NCI-H226 (cell line): ENCODE measurements around the gene CCDC188.
"Not testable (repeated sequence)": the region's sequence is repeated elsewhere in the genome, so short reads cannot be mapped to it uniquely, and the experiment has no call there.

Experiments used
- DNase-seq: peaks from one replicate; pipeline ENCODE4 v3.0.0-alpha.2; 2015

The CCDC188 gene

DNA sequence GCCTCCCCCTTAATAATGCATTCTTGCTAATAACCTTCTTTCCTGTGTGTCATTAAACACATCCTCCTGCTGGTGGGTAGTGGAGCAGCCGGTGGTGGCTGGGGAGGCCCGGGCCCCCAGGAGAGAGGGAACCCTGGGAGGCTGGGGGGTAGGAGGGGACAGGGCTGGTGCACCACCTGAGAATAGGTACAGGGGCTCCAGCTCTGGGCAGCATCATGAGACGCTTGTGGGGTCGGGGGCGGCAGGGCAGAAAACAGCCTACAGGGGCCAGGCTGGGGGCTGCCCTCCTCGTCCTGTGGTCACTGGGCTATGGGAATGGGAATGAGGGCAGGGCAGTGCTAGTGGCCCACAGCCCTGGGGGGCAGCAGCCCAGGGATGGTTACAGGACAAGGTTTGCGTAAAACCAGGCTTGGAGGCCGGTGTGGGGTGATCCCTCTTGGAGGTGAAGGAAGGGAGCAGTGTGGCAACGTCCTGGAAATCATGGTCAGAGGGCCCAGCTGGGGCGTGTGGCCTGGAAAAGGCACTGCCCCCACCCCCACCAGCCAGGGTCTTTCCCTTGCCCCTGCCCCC, 18.5 kb upstream of the CCDC188 start:
- DNase-seq = no peak

DNA sequence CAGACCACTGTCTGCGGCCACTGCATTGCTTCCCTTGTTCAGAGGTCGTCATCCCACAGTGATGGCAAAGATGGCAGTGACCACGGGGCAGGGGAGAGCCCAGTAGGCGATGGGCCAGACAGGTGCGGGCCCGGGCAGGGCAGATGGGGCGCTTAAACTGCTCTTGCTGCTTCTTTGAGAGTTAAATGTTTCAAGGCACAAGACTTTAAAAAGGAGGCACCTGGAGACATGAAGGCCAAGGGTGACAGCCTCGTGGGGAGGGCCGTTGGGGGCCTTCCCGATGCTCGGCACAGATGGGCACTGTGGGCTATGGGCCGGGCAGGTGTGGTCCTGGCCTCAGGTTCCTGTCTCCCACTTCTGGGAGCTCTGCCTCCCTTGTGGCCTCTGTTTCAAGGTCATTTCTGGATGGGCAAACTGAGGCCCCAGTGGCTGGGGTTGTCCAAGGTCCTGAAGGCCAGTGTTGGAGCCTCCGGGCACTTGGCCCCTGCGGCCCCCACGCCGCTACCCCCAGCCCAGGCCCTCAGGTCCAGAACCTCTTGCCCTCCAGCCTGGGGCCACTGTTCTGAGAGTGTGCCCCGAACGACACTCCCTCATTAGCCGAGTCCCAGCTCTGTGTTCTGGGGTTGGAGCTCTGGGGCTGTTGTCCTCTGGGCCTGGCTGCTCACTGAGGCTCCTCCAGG, 16.9 kb upstream of the CCDC188 start:
- no peak for DNase-seq

DNA sequence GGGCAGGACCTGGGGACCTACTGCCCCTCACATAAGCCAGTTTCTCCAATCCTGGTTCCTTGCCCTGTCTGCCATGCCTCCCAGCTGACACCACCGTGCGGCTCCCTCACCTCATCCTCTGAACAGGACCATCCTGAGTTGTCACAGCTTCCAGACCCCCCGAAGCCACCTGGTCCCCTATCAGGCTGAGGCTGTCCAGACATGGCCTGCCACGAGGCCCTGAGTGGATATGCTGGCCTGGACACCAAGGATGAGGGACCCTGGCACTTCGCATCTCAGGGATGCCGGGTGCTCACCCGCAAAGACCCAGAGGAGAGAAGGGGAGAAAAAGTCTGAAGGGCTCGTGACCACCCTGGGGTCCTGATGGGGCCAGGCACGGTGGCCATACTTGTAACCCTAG, 15.8 kb upstream of the CCDC188 start:
- no peak for DNase-seq

DNA sequence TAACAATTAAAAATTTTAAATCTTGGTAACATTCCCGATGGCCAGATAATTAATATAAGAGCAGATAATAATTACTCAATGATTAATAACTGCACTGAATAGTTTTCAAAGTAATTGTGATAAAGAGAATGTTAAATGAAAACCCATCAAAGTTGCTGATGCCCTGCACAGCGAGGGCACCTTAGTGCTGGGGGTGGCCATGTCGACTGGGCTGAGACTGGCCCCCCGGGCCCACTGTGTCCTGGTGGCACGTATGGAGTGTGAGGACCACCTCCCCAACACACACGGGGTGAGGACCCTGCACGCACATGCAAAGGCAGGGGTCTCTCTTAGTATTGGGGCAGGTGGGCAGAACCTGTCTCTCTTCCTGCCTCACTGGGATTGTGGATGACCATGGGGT, 15.1 kb upstream of the CCDC188 start:
- no peak for DNase-seq

DNA sequence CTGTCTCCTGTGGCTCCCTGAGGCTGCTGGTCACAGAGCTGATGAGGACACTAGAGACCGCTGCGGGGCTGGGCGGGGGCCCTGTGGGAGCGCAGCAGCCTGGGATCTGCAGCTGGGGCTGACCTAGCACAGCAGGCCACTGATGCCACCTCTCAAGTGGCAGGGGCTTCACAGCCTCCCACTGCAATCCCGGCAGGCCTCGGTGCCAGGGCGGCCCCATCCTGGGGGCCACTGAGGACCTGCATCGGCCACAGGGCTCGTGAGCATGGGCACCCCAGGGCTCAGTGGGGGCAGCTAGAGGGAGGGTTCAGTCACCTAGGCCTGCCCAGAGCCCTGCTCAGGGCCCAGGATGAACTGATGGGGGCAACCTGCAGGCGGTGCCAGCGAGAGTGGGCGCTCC, 14.6 kb upstream of the CCDC188 start:
- no peak for DNase-seq

DNA sequence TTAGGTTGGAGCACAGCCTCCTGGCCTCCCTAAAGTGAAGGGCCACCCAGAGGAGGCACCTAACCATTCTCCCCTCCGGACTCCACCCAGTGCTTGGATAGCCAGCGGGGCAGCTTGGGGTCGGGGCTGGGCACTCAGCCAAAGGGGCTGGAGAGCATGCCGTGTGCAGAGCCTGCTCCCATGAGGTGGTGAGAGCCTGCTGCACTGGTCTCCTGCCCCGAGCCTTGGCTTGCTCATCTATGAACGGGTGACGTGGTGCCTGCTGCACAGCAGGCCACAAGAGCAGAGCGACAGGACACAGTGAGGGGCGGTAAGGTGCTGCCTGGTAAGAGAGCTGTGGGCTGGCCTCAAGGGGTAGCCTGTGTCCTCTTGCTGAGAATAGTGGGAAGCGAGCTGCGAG, 14.0 kb upstream of the CCDC188 start:
- DNase-seq = no peak

DNA sequence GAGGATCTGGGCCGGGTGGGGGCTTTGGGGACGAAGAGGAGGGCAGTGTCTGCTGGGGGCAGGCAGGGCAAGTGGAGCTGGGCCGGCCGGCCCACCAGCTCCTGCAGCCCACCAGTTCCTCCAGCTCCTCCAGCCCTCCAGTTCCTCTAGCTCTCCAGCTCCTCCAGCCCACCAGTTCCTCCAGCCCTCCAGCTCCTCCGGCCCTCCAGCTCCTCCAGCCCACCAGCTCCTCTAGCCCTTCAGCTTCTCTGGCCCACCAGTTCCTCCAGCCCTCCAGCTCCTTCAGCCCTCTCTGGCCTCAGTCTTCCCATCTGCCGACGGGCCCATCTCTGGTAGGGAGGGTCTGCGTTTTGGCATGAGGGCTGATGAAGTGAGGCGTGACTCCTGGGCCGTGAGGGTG, 9.2 kb upstream of the CCDC188 start:
- DNase-seq = no peak

DNA sequence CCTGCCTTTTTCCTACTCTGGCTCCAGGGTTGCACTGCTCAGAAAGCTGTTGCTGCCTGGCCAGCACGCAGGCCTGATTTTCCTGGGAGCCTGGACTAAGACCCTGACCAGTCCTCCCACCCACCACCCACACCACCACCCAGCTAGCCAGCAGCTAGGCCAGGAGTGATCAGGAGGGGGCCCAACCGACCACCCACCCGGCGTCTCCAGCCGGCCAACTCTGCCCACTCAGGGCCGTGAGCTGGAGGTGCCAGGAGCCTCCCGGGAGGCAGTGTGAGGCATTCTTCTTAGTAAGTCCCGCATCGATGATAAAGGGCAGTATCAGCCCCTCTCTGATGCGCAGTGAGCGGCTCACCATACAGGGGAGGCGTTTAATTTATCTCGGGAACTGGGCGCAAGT, 8.7 kb upstream of the CCDC188 start:
- not testable (repeated sequence) for DNase-seq

DNA sequence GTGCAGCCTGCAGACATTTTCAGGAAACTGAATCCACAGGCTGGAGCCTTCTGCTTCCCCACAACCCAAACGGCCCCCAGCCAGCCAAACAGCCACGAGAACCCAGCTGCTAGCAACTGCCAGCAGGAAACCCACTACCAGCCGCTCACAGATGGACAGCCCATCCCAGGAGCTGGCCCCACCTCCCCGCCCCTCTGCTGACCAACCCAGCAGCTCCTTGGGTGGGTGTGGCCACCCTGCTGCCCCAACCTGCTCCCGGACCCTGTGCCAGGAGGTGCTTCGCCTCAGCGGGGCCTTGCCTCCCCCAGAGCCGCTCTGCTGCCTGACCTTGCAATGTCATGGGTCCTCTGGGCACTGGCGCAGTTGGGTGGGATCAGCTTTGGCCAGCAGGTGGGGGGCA, 8.2 kb upstream of the CCDC188 start:
- no peak for DNase-seq

DNA sequence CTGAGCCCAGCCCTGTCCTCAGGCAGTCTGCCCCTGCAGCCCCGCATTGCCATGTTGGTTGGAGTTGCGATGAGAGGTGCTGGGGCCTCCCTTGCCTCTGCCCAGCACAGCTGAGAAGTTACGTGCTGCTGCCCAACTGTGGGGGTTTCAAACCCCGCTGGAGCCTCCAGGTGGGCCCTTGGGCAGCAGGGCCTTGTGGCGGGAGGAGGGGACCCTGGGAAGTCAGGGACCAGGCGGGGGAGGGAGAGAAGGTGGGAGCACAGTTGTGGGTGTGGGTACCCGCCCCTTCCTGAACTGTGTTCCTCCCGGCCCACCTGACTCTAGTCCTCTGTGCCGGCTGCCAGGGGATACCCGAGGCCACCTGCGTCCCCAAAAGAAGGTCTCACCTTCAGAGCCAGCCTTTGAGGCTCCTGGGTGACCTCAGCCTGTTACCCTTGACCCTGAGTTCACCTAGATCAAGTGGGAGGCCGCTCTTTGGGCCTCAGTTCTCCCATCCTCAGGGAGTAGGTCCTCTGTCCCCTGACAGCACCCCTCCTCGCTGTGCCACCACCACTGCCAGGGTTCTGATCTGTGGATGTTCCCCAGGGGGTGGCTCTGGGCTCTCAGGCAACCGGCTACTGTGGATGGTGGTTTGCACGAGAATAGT, 7.7 kb upstream of the CCDC188 start:
- DNase-seq = no peak

DNA sequence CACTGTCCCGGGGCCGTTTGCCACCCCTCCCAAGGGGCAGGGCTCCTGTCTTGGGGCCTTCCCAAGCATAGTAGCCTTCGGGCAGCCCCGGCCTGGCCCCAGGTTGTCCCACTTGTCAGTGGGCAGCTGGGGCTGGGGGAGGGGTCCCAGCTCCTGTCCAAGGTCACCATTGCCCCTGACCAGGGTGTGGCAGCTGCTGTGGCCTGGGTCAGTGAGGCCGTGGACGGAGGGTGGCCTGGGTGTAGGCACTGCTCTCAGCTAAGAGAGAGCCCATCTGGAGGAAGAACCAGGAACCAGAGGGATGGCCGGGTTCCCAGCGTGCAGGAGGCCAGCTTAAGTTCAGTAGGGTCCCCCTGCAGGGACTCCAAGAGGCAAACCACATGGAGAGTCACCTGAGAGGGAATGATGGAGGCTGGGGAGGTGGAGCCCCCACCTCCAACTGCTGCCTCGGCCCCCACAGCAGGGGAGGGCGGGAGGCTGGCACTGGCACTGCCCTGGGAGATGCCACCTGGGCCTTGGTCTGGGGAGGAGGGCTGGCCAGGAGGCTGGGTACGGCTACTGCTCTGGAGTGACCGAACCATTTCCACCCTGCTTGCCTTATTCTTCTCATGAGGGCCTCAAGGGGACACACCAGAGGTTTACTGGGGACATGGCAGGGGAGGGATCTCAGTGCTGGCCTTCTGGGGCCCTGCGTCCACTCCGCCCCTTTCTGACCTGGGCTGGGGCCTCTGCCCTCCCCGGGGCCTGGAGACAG, 6.8 kb upstream of the CCDC188 start:
- no peak for DNase-seq

DNA sequence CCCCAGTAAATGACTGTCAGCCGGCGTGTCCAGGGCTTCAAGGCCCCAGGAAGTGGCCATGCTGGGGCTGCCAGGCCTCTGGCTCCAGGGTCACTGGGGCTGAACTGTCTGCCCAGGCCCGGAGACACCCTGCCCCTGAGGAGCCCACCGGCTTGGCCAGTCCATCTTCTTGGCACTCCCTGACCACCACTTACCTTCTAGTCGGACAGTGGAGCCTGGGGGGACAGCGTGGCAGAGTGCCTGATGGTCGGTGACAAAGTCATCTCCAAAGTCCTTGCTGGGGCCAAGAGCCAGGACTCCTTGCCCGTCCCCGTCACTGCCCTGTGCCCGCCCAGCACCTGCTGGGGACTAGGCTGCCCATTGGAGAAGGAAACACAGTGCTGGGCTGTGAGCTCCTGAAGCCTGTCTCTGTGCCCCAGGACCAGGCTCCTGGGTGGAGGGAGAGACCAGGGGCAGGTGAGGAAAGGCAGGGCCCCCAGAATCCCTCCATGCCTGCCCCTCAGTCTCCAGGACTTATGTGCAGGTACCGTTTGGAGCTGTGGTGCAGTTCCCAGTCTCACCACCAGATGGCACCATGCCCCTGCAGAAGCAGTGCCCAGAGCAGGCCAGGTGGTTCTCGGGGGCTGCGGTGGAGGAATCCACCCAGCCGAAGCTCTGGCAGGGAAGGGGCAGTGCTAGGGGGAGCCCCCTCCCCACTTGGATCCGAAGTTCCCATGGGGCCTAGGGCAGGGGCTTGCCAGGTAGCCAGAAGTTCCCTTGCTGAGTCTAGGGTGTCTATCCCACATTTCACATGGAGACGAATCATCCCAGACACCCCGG, 6.0 kb upstream of the CCDC188 start:
- DNase-seq = peak; percentile 29

DNA sequence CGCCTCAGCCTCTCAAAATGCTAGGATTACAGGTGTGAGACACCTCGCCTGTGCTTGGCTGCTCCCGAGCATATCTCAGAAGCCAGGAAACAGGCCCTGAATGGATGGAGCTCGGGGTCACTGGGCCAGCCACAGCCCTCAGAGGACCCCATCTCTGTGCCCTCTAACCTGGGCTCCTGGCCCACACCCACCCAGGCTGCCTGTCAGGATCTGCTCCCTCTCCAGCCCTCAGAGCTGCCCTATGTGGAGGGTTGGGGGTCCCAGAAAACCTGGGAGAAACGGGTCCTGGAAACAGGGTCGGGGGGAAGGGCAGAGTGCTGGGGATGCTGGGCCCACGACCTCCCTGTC, 5.2 kb upstream of the CCDC188 start:
- no peak for DNase-seq

DNA sequence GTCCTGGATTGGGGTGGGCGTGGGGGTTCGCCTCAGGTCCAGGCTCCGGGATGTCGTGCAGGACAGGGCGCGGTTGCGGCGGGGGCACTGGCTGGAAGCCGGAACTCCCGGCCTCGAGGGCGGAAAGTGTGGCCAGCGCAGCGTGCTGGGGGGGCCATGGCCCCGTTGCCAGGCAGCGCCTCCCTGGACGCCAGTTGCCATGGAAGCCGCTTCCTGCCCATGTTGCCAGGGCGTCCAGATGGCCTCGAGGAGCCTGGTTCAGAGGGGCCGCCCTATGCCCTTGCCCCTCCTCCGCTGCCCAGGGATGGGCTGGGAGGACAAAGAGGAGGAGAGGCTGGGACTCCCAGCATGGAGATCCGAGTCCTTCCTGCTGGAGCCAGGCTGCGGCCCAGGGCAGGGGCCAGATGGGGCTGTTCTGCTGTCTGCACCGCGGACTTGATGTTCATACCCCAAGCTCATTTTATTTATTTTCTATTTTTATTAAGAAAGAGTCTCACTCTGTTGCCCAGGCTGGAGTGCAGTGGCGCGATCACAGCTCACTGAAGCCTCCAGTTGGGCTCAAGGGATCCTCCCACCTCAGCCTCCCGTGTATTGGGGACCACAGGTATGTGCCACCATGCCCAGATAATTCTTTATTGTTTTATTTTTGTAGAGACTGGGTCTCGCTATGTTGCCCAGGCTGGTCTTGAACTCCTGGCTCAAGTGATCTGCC, 4.6 kb upstream of the CCDC188 start:
- DNase-seq = no peak

DNA sequence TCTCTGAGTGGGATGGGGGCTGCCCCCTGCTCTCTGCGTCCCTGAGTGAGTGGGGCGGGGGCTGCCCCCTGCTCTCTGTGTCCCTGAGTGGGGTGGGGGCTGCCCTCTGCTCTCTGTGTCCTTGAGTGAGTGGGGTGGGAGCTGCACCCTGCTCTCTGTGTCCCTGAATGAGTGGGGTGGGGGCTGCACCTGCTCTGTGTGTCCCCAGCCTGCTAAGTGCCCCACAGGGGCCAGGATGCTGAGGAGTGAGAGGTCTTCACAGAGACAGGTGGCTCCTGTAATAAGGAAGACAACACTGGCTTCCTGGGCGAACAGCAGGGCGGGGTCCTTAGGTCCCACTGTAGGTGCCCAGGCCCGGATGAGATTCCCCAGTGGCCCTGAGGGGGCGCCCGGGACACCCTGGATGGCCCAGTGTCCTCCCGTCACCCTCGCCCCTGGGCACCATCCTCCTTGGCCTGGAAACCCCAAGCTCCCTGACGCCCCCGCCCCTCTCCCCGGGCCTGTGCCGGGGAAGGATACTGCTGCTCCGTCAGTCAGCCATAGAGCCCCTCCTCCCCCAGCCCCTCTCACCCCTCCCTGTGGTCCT, 3.8 kb upstream of the CCDC188 start:
- no peak for DNase-seq

DNA sequence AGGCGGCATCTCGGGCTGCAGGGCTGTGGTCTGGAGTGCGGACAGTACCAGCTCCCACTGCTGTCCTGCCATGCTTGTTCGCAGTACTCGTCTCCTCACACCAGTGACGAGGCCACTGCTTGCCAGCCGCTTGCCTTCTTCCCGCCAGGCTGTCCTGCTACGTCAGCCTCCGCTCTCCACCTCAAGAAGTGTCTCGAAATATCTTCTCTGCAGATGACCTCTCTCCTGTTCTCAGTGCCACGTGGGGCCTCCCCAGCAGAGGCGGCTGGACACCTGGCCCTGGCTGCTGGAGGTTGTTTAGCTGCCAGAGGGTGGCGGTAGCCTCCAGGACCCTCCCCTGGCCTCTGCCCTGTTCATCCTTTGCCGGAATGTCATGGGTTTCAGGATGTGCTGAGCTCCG, 3.1 kb upstream of the CCDC188 start:
- no peak for DNase-seq

DNA sequence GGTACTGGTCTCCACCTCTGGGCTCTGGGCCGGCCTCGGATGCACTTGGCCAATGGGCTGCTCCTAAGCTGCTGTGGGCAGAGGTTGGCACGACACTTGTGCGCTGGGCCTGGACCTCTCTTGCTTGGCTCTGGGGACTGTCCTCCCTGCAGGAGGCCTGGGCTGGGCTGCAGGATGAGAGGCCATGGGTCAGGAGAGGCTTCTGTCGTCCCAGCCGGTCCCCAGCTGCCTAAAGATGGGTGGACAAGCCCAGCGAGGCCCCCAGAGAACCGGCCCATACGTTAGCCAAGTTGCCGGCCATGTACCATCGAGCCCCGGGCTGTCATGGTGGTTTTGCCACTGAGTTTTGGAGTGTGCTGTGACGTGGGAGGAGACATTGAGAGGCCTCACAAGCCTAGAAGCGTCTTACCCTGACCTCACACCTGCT, 1.6 kb upstream of the CCDC188 start:
- DNase-seq = no peak

DNA sequence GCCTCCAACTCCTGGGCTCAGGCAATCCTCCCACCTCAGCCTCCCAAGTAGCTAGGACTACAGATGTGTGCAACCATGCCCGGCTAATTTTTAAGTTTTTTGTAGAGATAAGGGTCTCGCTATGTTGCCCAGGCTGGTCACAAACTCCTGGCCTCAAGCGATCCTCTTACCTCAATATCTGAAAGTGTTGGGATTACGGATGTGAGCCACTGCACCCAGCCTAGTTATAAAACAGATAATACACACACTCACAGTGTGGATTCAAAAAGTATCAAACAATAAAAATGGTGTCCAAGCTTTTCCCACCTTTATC, 377 bp upstream of the CCDC188 start:
- DNase-seq = no peak

DNA sequence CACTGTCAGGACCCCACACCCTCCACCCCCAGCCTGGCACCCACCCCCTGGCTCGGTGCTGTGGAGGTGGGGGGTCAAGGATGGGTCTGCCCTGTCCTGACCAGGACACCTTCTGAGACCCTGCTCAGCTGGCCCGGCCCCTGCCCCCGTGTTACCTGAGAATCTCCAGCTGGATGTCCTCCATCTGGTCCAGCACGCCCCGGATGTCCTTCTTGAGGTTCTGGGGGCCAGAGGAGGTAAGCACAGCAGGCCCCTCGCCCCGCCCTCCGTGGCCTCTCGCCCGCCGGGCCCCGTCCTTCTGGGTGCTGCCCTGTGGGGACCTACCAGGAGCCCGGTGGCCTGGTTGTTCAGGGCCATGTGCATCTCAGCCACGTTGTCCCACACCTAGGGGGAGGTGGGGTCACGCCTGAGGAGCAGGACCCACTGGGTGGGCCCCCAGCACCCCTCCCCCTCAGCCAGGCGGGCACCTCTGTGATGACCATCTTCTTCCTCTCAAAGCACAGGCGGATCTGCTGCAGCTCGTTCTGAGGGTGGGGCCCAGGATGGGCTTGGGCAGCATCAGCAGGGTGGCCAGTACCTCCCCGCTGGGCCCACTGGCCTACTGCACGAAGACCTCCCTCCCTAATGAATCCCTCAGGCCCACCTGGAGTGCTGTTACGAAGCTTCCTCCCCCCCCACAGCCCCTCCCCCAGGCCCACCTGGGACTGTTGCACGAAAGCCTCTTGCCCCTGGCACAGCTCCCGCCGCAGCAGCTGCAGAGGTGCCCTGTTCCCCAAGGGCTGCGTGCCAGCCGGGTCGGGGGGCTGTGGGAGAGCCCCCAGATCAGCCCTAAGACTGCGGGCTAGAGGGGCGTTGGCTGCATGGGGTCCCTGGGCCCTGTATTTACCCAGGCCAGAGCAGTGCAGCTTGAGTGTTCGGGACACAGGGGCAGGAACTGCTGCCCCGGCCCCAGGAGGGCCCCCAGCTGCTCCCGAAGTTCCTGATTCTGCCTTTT, 1.3 kb downstream of the CCDC188 start:
- no peak for DNase-seq

DNA sequence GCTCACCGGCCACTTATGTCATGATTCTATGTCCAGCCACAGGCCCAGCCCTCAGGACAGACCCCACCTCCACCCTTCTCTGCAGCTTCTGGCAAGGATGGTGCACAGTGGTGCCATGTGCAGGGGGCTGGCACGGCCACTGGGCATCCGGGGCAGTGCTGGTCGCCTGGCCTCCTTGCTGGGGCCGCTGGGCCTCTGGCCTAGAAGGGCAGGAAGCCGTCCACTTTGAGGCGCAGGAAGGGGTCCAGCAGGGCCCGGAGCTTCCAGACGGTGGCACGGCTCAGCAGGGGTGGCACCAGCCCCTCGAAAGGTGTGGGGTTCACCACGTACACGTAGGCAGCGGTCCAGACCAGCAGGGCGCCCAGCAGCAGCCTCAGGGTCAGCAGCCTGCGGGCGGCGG, 2.4 kb downstream of the CCDC188 start:
- no peak for DNase-seq
